Heart left ventricle (tissue), 16 donors: Measurements from ENCODE around the gene MYO18B. TPM values are rescaled to one million over a fixed set of nuclear protein-coding genes. Genes with fewer than 3 reads are reported as not detected.

Experiments
- ATAC-seq, 4 donors: fragments of 200-7000 bp; cut with Tn5 transposase; one replicate each; pipeline ENCODE4 v1.9.1; 2020 to 2022; ENCODE audit warnings: moderate library complexity in 4 of 4, mild to moderate bottlenecking in 3 of 4, moderate number of reproducible peaks in 1 of 4
- DNase-seq, 5 donors: peaks; one replicate each; pipeline ENCODE4 v3.0.0-alpha.2; 2020
- H3K27ac ChIP-seq, 12 donors: fragments of 200-600 bp; sonication (generic) in 4 of 12; one replicate each; pipeline versions ENCODE4 v1.5.0 to v1.8.0; 2016 to 2022; ENCODE audit warnings: mild to moderate bottlenecking in 2 of 12
- H3K27me3 ChIP-seq, 9 donors: fragments of 200-600 bp; sonication (generic) in 2 of 9; one replicate each; pipeline versions ENCODE4 v1.5.1 to v1.8.0; 2016 to 2022; ENCODE audit warnings: mild to moderate bottlenecking in 3 of 9
- H3K36me3 ChIP-seq, 9 donors: fragments of 200-600 bp; sonication (generic) in 2 of 9; one replicate each; pipeline versions ENCODE4 v1.5.0 to v1.8.0; 2018 to 2022; ENCODE audit warnings: mild to moderate bottlenecking in 2 of 9
- H3K4me1 ChIP-seq, 12 donors: fragments of 200-600 bp; sonication (generic) in 4 of 12; one replicate each; pipeline versions ENCODE4 v1.5.0 to v1.8.0; 2016 to 2022; ENCODE audit warnings: mild to moderate bottlenecking in 3 of 12
- H3K4me3 ChIP-seq, 12 donors: fragments of 200-600 bp; sonication (generic) in 4 of 12; one replicate each; pipeline versions ENCODE4 v1.5.0 to v1.8.0; 2017 to 2022; ENCODE audit warnings: mild to moderate bottlenecking in 9 of 12, moderate library complexity in 4 of 12
- H3K9me3 ChIP-seq, 12 donors: fragments of 200-600 bp; sonication (generic) in 4 of 12; one replicate each; pipeline versions ENCODE4 v1.5.0 to v1.8.0; 2016 to 2022; ENCODE audit warnings: mild to moderate bottlenecking in 1 of 12
- CTCF ChIP-seq, 12 donors: fragments of 200-600 bp; sonication (generic) in 4 of 12; IDR thresholded peaks; one replicate each; pipeline versions ENCODE4 v1.5.0 to v1.8.0; 2018 to 2022; ENCODE audit warnings: antibody characterized with exemption in 12 of 12, mild to moderate bottlenecking in 5 of 12
- POLR2A ChIP-seq, 2 donors: fragments of 450-650 bp; IDR thresholded peaks; one replicate each; pipeline ENCODE4 v1.6.1; 2017; ENCODE audit warnings: antibody characterized with exemption in 2 of 2, mild to moderate bottlenecking in 2 of 2, moderate library complexity in 2 of 2
- WGBS, 4 donors: extraction: QIAGEN DNeasy Blood & Tissue Kit in 2 of 4; methylation state at CpG; one replicate each; pipeline versions ENCODE4 v1.1.5 to v1.1.7; 2013 to 2018; 5-methylcytosine and 5-hydroxymethylcytosine counted together
- intact Hi-C, 10 donors: fragments of 100-400 bp; cut with DNase I; formaldehyde crosslinking; loops; one replicate each; pipeline versions ENCODE4 v1.11.1 to v1.14.2; 2022
- polyA plus RNA-seq, 2 donors: library from polyadenylated mRNA; stranded (reverse); fragments of 200-250 nt; gene quantifications; one replicate each; pipeline ENCODE4 v1.2.3, GENCODE V29; 2013
- total RNA-seq, 9 donors: library from RNA; depleted of rRNA in 2 of 9; stranded (reverse); fragments of >200 nt in 2 of 9; fragmentation: NEBNext Ultra II Directional in 3 of 9; extraction: Animal tissue kit (Norgen Biotek cat#: 25700) in 3 of 9; gene quantifications; one replicate each; pipeline versions ENCODE4 v1.1.0 to v1.2.4, GENCODE V29; 2016 to 2023
- donor health status: ischemic (EF 13 %, LVEDD 7.1; RV severe dilation, severe dysfunction).
- donor health status: healthy with polysubstance abuse.
- donor health status: DM: no; HTN: yes; CAD: no.
- donor health status: DM: no; HTN: no; CAD: no.
- donor health status: ischemic (EF 25% LVEDD 6.9; RV normal size, moderate dysfunction).
- donor health status: ischemic (EF 25% LVEDD 5.7; RV mildly dilated, moderate dysfunction).
- donor health status: healthy.
- donor health status: DM: yes; HTN: yes; CAD: no.
- donor health status: ischemic (EF 35%, LVEDD 5.7; RV mildly dilated, moderate dysfunction).
- donor health status: nonischemic (EF 11% LVEDD 7.7; RV severe dilation, severe dysfunction).
- donor health status: DM: yes; HTN: yes; CAD: no.
- donor health status: PGD.
- donor health status: ischemic (EF 29% LVEDD 5.4; RV normal size, mild dysfunction).
- donor health status: nonischemic (EF 23%, LVEDD 6.1; RV moderate dilation, normal function).

The MYO18B gene
- total and polyA plus RNA-seq, 11 donors = 140 to 301 (median 193) TPM

GRCh38 chr22:25751174-25751581, 9.2 kb downstream of the MYO18B start:
- ATAC-seq = no peak
- peak overlapping the region in 6 of 12 donors; percentile 50 to 98 (median 84) for H3K27ac ChIP-seq
- no peak overlapping the region for H3K4me3 ChIP-seq
- H3K9me3 ChIP-seq = no peaks in the 10 kb centered on the region
- no peaks in the 10 kb centered on the region for H3K27me3 ChIP-seq
- no peak for DNase-seq
- TF ChIP-seq CTCF (IDR thresholded peaks at IDR 0.05) (no peak), POLR2A (IDR thresholded peaks at IDR 0.05) (no peak)
- H3K4me1 ChIP-seq = peaks cover 0 to 76% (median 39%) of the 10 kb centered on the region in 12 donors
- intact Hi-C loops = no loop called here
- H3K36me3 ChIP-seq = no peaks in the 10 kb centered on the region
- 36 to 59% (median 45%) methylated on average over 4 of the region's 4 CpGs for WGBS, 4 donors

- Histone ChIP-seq H3K4me1 (peaks cover 0 to 79% (median 30%) of the 10 kb centered on the region in 12 donors), H3K4me3 (peak overlapping the region in 1 of 12 donors; percentile 26)
- WGBS, 4 donors = 74 to 94% (median 89%) methylated on average over 11 to 48 of the region's 48 CpGs
Observed at GRCh38 chr22:25752615-25753214, 10.7 kb downstream of the MYO18B start.

GRCh38 chr22:25753252-25753651, 11.3 kb downstream of the MYO18B start:
- ATAC-seq (peak in 3 of 4 donors; percentile 16 to 35 (median 31)), DNase-seq (peak in 2 of 5 donors; percentile 62 to 77)
- Histone ChIP-seq H3K27ac (peak overlapping the region in 10 of 12 donors; percentile 64 to 96 (median 88)), H3K9me3 (no peaks in the 10 kb centered on the region), H3K27me3 (no peaks in the 10 kb centered on the region), H3K4me3 (peak overlapping the region in 10 of 12 donors; percentile 17 to 60 (median 41)), H3K36me3 (no peaks in the 10 kb centered on the region), H3K4me1 (peaks cover 0 to 75% (median 27%) of the 10 kb centered on the region in 12 donors)
- WGBS, 4 donors = 65 to 76% (median 71%) methylated on average over 14 of the region's 14 CpGs
- TF ChIP-seq CTCF (IDR thresholded peaks at IDR 0.05) = no peak
- peak in 1 of 2 donors; percentile 26 for TF ChIP-seq POLR2A (IDR thresholded peaks at IDR 0.05)
- intact Hi-C loops = no loop called here

More at GRCh38 chr22:25752615-25753214, 10.7 kb downstream of the MYO18B start:
- TF ChIP-seq CTCF (IDR thresholded peaks at IDR 0.05) (no peak), POLR2A (IDR thresholded peaks at IDR 0.05) (no peak)
- Histone ChIP-seq H3K27me3 (no peaks in the 10 kb centered on the region), H3K27ac (peak overlapping the region in 6 of 12 donors; percentile 25 to 96 (median 73)), H3K36me3 (no peaks in the 10 kb centered on the region), H3K9me3 (no peaks in the 10 kb centered on the region)
- no peak for ATAC-seq
- intact Hi-C loops = no loop called here
- DNase-seq = no peak

GRCh38 chr22:25754527-25755202, 12.7 kb downstream of the MYO18B start:
- Histone ChIP-seq H3K9me3 (no peaks in the 10 kb centered on the region), H3K27me3 (no peaks in the 10 kb centered on the region), H3K36me3 (no peaks in the 10 kb centered on the region), H3K4me3 (peak overlapping the region in 10 of 12 donors; percentile 17 to 60 (median 41)), H3K27ac (peak overlapping the region; percentile 58 to 96 (median 86)), H3K4me1 (peaks cover 0 to 68% (median 24%) of the 10 kb centered on the region in 12 donors)
- whole genome bisulfite sequencing, 4 donors = 24 to 33% (median 29%) methylated on average over 23 to 24 of the region's 24 CpGs
- ATAC-seq = peak; percentile 86 to 92 (median 90)
- TF ChIP-seq CTCF (IDR thresholded peaks at IDR 0.05) (no peak), POLR2A (IDR thresholded peaks at IDR 0.05) (peak in 1 of 2 donors; percentile 38)
- peak; percentile 87 to 95 (median 91) for DNase-seq
- intact Hi-C loops = no loop called here
